Spleen (tissue), 11 donors: ENCODE results near the gene DAPK1. TPM values are rescaled to one million over a fixed set of nuclear protein-coding genes. Genes with fewer than 3 reads are reported as not detected.

Experiments
- DNase-seq: peaks from one replicate; pipeline ENCODE4 v3.0.0-alpha.2; 2020
- H3K27ac ChIP-seq, 8 donors: fragments of 200-600 bp; sonication (generic) in 7 of 8; 1 replicate in 4 of 8; 2 replicates in 4 of 8; pipeline versions ENCODE4 v1.5.0 to v1.8.0; 2016 to 2021; ENCODE audit warnings: inconsistent platforms in 4 of 8, mild to moderate bottlenecking in 4 of 8, moderate library complexity in 1 of 8
- H3K27me3 ChIP-seq, 7 donors: fragments of 200-600 bp; sonication (generic) in 6 of 7; replicated peaks in 1 of 7; 1 replicate in 4 of 7; 2 replicates in 3 of 7; pipeline versions ENCODE4 v1.5.0 to v1.8.0; 2016 to 2021; ENCODE audit warnings: inconsistent platforms in 3 of 7, mild to moderate bottlenecking in 1 of 7
- H3K36me3 ChIP-seq, 6 donors: fragments of 200-600 bp; sonication (generic) in 5 of 6; 1 replicate in 4 of 6; 2 replicates in 2 of 6; pipeline versions ENCODE4 v1.5.0 to v1.8.0; 2016 to 2021; ENCODE audit warnings: inconsistent platforms in 2 of 6
- H3K4me1 ChIP-seq, 6 donors: fragments of 200-600 bp; sonication (generic) in 5 of 6; 1 replicate in 3 of 6; 2 replicates in 3 of 6; pipeline versions ENCODE4 v1.5.0 to v1.8.0; 2016 to 2021; ENCODE audit warnings: inconsistent platforms in 3 of 6
- H3K4me3 ChIP-seq, 8 donors: fragments of 200-600 bp; sonication (generic) in 7 of 8; 1 replicate in 4 of 8; 2 replicates in 4 of 8; pipeline versions ENCODE4 v1.5.0 to v1.8.0; 2016 to 2021; ENCODE audit warnings: inconsistent platforms in 4 of 8, mild to moderate bottlenecking in 4 of 8, moderate library complexity in 2 of 8
- H3K9me3 ChIP-seq, 8 donors: fragments of 200-600 bp; sonication (generic) in 7 of 8; 1 replicate in 4 of 8; 2 replicates in 4 of 8; pipeline versions ENCODE4 v1.5.0 to v1.8.0; 2016 to 2021; ENCODE audit warnings: inconsistent platforms in 4 of 8
- POLR2A ChIP-seq, 3 donors: fragments of 450-650 bp; IDR thresholded peaks; one replicate each; pipeline ENCODE4 v1.5.1; 2017; ENCODE audit warnings: antibody characterized with exemption in 3 of 3, mild to moderate bottlenecking in 1 of 3
- POLR2AphosphoS5 ChIP-seq, 3 donors: sonication (generic); formaldehyde crosslinking; IDR thresholded peaks; one replicate each; pipeline ENCODE4 v1.5.1; 2017; ENCODE audit warnings: antibody characterized with exemption in 3 of 3
- WGBS, 5 donors: extraction: QIAGEN DNeasy Blood & Tissue Kit in 3 of 5; methylation state at CpG; one replicate each; pipeline versions ENCODE4 v1.1.5 to v1.1.7; 2013 to 2018; 5-methylcytosine and 5-hydroxymethylcytosine counted together
- intact Hi-C: fragments of 100-400 bp; cut with DNase I; formaldehyde crosslinking; loops from one replicate; pipeline ENCODE4 v1.15.0; 2023; ENCODE audit warnings: low total_unique reads
- polyA plus RNA-seq, 3 donors: library from polyadenylated mRNA; stranded (reverse); fragments of 200-250 nt; gene quantifications; one replicate each; pipeline ENCODE4 v1.2.1, GENCODE V29; 2013
- total RNA-seq, 7 donors: library from RNA; depleted of rRNA in 3 of 7; stranded (reverse); fragments of >200 nt in 3 of 7; fragmentation: NEBNext Ultra II Directional in 4 of 7; extraction: Animal tissue kit (Norgen Biotek cat#: 25700) in 4 of 7; gene quantifications; one replicate each; pipeline versions ENCODE4 v1.1.0 to v1.2.1, GENCODE V29; 2016 to 2021
- TF ChIP-seq, protein P1 (sequence below), 11 experiments: fragments of 200-600 bp in 7 of 11; fragments of 450-650 bp in 4 of 11; sonication (generic) in 4 of 11; IDR thresholded peaks in 8 of 11; conservative IDR thresholded peaks in 3 of 11; 1 replicate in 7 of 11; 2 replicates in 4 of 11; pipeline versions ENCODE4 v1.4.0 to v1.8.0; 2016 to 2021; ENCODE audit warnings: antibody characterized with exemption in 11 of 11, inconsistent platforms in 4 of 11, mild to moderate bottlenecking in 1 of 11
- donor health status: healthy with polysubstance abuse.
- donor health status: DM: no; HTN: no; CAD: no; lungs with moderate emphysema.
- donor health status: DM: no; HTN: no; CAD: no.
- donor health status: Bipolar disorder and iron deficiency.
- donor health status: healthy.
- donor health status: DM: no; HTN: no; CAD: no.
- donor health status: DM: yes; HTN: yes; CAD: no.

DAPK1 gene
- total and polyA plus RNA-seq, 10 donors, result 6.4 to 126 (median 102) TPM

DNA sequence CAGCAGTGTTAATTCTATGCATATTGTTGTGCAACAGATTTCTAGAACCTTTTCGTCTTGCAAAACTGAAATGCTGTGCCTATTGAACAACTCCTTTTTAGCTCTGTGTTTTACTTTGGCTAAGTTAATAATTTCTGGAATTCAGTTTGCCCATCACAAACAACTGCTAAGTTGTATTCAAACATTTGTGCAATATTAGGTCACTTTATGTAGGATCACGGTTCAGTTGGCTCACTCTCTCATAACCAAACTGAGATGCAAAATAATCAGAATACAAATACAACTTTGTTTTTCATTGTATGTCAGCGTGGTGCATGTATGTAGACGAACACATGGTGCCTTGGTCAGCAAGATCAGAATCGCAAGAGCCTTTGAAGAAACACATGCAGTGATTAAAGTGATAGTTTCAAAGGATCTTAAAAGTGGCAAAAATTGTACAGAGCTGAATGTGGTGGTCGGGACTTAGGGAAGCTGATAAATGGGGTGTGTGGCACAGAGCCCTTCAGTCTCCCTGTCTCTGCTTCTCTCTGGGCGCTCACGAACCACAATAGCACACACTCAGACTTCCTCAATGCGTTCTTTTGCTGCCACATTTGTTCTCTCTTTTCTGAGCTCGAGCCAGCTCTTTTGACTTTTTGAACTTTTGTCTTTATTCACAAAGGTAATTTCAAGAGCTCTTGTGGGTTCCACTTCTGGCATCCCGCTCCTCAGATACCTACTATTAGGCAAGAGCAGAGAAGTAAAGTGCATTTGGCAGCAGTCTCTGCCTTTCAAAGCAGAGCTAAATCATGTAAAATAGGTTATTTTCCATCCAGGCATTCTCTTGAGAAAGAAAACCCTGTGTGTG is 115.8 kb downstream of the DAPK1 start:
- intact Hi-C loops, result no loop called here
- no peak overlapping the region for H3K4me3 ChIP-seq
- no peak for DNase-seq
- H3K27me3 ChIP-seq, result no peaks in the 10 kb centered on the region
- no peaks in the 10 kb centered on the region for H3K36me3 ChIP-seq
- peaks cover 0 to 45% (median 4%) of the 10 kb centered on the region in 6 donors for H3K4me1 ChIP-seq
- WGBS, 5 donors, result 42 to 60% (median 48%) methylated on average over 11 of the region's 11 CpGs
- no peak for TF ChIP-seq POLR2AphosphoS5 (IDR thresholded peaks at IDR 0.05)
- TF ChIP-seq, protein P1, sequence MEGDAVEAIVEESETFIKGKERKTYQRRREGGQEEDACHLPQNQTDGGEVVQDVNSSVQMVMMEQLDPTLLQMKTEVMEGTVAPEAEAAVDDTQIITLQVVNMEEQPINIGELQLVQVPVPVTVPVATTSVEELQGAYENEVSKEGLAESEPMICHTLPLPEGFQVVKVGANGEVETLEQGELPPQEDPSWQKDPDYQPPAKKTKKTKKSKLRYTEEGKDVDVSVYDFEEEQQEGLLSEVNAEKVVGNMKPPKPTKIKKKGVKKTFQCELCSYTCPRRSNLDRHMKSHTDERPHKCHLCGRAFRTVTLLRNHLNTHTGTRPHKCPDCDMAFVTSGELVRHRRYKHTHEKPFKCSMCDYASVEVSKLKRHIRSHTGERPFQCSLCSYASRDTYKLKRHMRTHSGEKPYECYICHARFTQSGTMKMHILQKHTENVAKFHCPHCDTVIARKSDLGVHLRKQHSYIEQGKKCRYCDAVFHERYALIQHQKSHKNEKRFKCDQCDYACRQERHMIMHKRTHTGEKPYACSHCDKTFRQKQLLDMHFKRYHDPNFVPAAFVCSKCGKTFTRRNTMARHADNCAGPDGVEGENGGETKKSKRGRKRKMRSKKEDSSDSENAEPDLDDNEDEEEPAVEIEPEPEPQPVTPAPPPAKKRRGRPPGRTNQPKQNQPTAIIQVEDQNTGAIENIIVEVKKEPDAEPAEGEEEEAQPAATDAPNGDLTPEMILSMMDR (IDR thresholded peaks at IDR 0.05 in 8 of 11, conservative IDR thresholded peaks at IDR 0.05 in 3 of 11), result no peak
- no peak for TF ChIP-seq POLR2A (IDR thresholded peaks at IDR 0.05)
- H3K9me3 ChIP-seq, result peaks cover 0 to 2% (median 0%) of the 10 kb centered on the region in 8 donors
- H3K27ac ChIP-seq, result peak overlapping the region in 4 of 8 donors; percentile 13 to 66 (median 61)

DNA sequence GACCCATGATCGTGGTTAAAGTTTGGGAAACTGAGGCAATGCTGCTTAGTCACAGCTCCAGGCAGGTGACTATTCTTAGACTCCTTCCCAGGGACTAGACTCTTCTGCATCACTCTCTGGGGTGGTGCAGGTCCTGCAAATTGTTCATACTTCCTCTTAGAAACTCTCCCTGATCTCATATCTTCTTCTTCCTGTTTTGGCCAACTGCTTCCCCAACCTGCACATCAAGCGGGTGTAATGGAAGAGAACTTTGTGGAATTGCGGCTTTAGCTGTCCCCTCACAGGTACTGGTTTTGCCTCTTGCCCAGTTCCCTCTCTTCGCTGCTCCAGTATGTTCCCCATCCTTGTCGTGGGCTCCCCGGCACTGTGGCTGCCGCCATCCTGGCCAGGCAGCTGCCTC is 116.7 kb downstream of the DAPK1 start:
- TF ChIP-seq, protein P1 (IDR thresholded peaks at IDR 0.05 in 8 of 11, conservative IDR thresholded peaks at IDR 0.05 in 3 of 11), result no peak
- TF ChIP-seq POLR2AphosphoS5 (IDR thresholded peaks at IDR 0.05) (no peak), POLR2A (IDR thresholded peaks at IDR 0.05) (no peak)
- intact Hi-C loops, result no loop called here
- peaks cover 0 to 2% (median 0%) of the 10 kb centered on the region in 6 donors for H3K36me3 ChIP-seq
- no peak overlapping the region for H3K4me3 ChIP-seq
- peaks cover 0 to 4% (median 0%) of the 10 kb centered on the region in 8 donors for H3K9me3 ChIP-seq
- no peaks in the 10 kb centered on the region for H3K27me3 ChIP-seq
- peak overlapping the region in 3 of 8 donors; percentile 59 to 66 (median 63) for H3K27ac ChIP-seq
- H3K4me1 ChIP-seq, result peaks cover 0 to 45% (median 4%) of the 10 kb centered on the region in 6 donors
- no peak for DNase-seq
- whole genome bisulfite sequencing, 5 donors, result 36 to 59% (median 50%) methylated on average over 7 of the region's 7 CpGs

DNA sequence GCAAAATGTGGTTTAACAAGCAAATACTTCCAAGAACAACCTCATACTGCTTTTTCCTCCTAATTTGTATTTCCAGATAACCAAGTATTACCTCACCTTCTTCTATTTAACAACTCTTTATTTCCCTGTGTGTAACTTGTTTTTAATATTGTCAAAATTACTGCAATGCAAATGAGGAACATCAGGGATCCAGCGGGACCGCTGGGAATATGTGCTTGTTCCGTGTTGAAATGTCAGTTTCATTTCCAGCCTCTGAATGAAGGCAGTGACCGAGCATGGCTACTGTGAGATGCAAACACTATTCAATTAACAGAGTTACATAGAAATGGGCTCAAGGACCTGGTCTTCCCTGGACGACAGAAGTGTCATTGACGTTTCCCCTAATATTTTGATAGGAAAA is 117.5 kb downstream of the DAPK1 start:
- peaks cover 0 to 4% (median 0%) of the 10 kb centered on the region in 8 donors for H3K9me3 ChIP-seq
- peak overlapping the region in 3 of 8 donors; percentile 59 to 66 (median 63) for H3K27ac ChIP-seq
- intact Hi-C loops, result no loop called here
- H3K4me3 ChIP-seq, result no peak overlapping the region
- H3K36me3 ChIP-seq, result peaks cover 0 to 5% (median 0%) of the 10 kb centered on the region in 6 donors
- DNase-seq, result no peak
- no peaks in the 10 kb centered on the region for H3K27me3 ChIP-seq
- peaks cover 0 to 45% (median 4%) of the 10 kb centered on the region in 6 donors for H3K4me1 ChIP-seq
- 80 to 92% (median 91%) methylated on average over 6 of the region's 6 CpGs for WGBS, 5 donors
- no peak for TF ChIP-seq POLR2A (IDR thresholded peaks at IDR 0.05)
- TF ChIP-seq, protein P1 (IDR thresholded peaks at IDR 0.05 in 8 of 11, conservative IDR thresholded peaks at IDR 0.05 in 3 of 11), result no peak

DNA sequence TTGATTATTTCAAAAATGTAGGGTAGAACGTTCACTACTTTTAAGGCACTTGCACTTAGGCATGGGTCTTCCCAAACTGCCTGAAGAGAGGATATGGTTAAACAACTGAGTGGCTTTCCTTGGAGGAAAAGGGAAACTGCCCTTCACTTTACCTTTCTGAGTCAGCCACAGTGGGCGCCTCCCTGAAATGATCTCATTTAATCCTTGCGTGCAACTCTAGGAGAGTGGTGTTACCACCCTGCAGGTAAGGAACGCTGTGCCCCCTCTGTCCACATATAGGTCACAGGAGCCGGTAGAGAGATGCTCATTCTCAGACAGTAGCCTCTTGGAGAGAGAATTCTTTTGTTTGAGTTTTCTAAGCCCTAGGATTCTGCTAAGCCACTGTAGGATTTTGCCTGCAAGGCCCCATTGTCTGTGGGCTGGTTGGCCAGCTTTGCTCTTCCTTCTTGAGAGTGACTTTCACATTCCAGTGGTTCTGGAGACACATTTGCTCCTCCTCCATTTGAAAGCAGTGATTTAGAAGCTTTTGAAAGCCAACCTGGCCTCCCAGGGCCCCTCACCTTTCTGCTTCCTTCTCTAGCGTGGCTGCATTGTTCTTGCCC is 118.0 kb downstream of the DAPK1 start:
- peaks cover 0 to 4% (median 0%) of the 10 kb centered on the region in 8 donors for H3K9me3 ChIP-seq
- intact Hi-C loops, result no loop called here
- peaks cover 0 to 5% (median 0%) of the 10 kb centered on the region in 6 donors for H3K36me3 ChIP-seq
- H3K27me3 ChIP-seq, result no peaks in the 10 kb centered on the region
- peaks cover 0 to 45% (median 4%) of the 10 kb centered on the region in 6 donors for H3K4me1 ChIP-seq
- WGBS, 5 donors, result 87 to 92% (median 91%) methylated on average over 6 of the region's 6 CpGs
- peak overlapping the region in 2 of 8 donors; percentile 26 to 34 for H3K27ac ChIP-seq
- TF ChIP-seq, protein P1 (IDR thresholded peaks at IDR 0.05 in 8 of 11, conservative IDR thresholded peaks at IDR 0.05 in 3 of 11), result no peak
- TF ChIP-seq POLR2AphosphoS5 (IDR thresholded peaks at IDR 0.05) (no peak), POLR2A (IDR thresholded peaks at IDR 0.05) (no peak)
- H3K4me3 ChIP-seq, result no peak overlapping the region
- DNase-seq, result no peak
